HG03135 (cell line): Measurements from ENCODE around the gene KCNJ14.

Experiments
- ATAC-seq: cut with Tn5 transposase; IDR thresholded peaks from one replicate; pipeline ENCODE4 v1.9.1; 2021; ENCODE audit warnings: mild to moderate bottlenecking, moderate library complexity; ENCODE audit not compliant: unreplicated experiment

Gene KCNJ14

DNA sequence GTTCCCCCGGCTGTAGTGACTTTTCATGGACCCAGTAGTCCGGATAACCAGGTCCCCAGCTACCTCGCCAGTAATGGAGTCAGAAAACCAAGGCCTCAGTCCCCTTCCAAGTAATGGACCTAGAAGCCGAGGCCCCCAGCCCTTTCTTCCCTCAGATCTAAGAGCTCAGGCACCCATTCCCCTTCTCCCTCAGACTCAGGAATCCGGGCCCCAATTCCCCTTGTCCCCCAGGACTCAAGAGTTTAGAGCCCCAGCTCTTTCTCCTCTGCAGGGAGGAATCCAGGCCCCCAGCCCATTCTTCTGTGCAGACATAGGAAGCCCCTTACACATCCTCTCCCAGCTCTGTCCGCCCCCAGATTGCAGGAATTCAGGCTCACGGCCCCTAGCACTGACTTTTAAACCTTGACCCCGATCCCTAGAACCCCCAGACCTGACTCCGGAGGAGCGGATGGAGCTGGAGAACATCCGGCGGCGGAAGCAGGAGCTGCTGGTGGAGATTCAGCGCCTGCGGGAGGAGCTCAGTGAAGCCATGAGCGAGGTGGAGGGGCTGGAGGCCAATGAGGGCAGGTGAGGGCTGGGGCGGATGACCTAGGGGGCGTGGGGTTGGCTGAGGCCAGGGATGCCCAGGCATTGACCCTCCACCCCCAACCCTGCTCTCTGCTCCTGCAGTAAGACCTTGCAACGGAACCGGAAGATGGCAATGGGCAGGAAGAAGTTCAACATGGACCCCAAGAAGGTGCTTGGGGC is 14.7 kb downstream of the KCNJ14 start:
- ATAC-seq: no peak

DNA sequence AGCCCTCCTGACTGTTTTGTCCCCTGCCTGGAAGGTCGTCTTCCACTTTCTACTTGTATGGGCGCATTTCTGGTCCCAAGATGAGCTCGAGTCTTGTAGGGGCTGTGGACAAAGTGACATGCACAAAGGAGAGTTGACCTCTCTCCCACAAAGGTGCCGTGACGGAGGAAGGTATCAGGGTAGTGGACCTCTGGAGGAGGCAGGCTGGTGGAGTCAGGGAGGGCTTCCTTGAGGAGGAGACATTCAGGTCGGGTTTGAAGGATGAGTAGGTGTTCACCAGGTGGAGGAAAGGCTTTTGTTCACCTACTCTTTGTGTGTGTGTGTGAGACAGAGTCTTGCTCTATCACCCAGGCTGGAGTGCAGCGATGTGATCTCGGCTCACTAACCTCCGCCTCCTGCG is 15.5 kb downstream of the KCNJ14 start:
- no peak for ATAC-seq

DNA sequence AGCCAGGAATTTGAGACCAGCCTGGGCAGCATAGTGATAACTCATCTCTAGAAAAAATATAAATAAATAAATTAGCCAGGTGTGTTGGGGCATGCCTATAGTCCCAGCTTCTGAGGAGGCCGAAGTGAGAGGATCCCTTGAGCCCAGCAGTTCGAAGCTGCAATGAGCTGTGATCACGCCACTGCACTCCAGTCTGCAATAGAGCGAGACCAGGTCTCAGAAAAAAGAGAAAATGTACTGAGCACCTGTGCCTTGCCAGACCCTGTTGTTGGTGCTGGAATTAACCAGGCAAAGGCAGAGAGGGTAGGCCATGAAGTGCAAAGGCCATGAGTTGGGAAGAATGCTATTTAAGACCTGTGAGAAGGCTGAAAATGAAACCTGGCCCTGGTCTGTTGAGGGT is 16.5 kb downstream of the KCNJ14 start:
- ATAC-seq: no peak

DNA sequence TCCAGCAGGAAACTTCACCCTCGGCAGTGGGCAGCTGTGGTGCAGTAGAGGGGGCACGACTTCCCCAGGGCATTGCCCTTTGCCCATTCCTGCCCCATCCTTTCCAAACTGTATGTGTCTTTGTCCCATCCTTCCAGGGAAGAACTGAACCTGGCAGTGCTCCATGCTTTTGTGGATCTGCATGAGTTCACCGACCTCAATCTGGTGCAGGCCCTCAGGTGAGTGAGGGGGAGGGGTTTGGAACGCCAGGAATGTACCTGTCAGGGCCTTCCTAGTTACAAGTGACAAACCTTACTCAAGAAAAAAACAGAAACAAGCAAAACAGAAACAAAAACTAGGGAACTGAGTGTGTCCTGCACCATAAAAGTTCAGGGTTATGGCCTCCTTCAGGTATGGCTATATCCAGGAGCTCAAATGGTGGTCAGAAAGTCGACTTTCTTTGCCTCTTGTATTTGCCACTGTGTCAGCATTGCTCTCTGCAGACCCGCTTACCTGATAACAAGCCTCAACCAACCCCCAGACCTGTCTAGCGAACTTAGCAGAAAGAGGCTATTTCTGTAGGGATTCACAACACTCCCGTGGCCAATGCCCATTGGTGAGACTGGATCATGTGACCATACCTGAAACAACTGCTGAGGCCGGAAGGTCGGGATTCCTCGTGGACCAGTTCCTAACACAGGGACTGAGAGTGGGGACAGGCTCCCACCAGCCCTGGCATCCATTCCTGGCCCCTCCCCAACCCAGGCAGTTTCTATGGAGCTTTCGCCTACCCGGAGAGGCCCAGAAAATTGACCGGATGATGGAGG is 18.0 kb downstream of the KCNJ14 start:
- ATAC-seq: no peak

DNA sequence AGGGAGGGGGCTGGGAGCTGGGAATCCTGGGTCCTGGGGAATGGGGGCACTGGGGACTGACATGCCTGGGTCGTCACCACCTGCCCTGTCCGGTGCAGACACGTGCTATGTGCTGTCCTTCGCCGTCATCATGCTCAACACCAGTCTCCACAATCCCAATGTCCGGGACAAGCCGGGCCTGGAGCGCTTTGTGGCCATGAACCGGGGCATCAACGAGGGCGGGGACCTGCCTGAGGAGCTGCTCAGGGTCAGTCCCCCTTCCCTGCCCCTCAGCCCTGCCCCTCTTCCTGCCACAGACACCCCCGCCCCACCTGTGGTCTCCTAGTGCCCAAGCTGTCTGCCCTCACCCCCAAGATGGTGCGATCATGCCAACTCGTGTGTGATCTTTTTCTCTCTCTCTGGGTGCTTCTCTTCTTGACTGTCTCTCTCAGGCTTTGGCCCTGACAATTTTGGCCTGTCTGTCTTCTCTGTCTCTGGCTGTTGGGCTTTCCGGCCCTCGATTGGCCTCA is 18.8 kb downstream of the KCNJ14 start:
- ATAC-seq: no peak

DNA sequence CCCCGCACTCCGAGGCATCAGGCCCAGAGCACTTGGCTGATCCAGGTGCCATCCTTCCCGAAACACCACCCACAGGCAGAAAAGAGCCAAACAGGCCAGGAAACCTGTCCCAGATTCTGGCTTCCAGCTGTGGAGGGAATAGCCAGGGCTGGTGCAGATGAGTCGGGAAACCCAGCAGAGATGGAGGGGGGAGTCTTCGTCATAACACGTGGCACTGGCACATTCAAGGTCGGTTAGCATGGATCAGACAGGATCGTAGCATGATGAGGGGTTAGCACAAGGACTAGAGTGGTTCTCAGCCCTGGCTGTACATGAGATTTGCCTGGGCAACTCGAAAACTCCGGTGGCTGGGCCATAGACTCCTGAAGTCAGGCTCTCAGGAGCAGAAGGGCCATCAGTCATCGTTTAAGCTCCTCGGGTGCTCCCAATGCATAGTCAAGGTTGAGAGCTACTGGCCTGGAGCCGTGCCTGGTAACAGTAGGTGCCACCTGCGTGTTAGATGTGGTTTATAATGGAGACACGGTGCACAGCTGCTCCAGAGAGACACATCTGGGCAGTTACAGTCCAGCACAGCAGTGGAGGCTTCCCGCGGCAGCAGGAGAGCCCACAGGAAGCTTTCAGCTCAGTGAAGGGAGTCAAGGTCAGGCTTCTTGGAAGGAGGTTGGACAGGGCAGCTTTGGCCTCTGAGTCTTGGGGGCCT is 20.1 kb downstream of the KCNJ14 start:
- no peak for ATAC-seq

- ATAC-seq: no peak
Observed at GRCh38 chr19:48476176-48476575, 20.8 kb downstream of the KCNJ14 start.

GRCh38 chr19:48477067-48477685 is 21.8 kb downstream of the KCNJ14 start:
- no peak for ATAC-seq

DNA sequence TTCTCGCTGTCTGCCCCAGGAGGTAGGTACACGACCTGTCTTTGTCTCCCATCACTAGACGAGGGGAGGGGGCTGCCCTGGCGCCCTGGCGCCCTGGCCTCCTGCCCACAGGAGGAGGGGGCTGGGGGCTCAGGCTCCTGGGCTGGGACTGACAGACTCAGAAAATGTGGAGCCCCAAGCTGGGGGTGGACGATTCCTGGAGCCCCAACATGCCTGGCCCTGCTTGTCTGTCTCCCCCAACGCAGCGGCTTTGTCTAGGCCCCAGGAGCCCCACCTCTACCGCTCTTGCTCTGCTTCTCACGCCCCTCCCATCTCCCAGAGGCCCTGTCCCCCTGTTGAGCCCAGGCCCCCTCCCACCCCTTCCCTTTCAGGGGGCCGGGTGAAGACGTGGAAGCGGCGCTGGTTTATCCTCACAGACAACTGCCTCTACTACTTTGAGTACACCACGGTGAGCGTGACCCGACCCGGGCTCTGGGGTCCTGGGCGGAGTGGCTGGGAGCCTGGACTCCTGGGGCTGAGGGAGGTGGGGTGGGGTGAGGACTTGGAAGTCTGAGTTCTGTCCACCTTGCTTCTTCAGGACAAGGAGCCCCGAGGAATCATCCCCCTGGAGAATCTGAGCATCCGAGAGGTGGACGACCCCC is 22.4 kb downstream of the KCNJ14 start:
- ATAC-seq: no peak

GRCh38 chr19:48478339-48479256 is 23.2 kb downstream of the KCNJ14 start:
- no peak for ATAC-seq

DNA sequence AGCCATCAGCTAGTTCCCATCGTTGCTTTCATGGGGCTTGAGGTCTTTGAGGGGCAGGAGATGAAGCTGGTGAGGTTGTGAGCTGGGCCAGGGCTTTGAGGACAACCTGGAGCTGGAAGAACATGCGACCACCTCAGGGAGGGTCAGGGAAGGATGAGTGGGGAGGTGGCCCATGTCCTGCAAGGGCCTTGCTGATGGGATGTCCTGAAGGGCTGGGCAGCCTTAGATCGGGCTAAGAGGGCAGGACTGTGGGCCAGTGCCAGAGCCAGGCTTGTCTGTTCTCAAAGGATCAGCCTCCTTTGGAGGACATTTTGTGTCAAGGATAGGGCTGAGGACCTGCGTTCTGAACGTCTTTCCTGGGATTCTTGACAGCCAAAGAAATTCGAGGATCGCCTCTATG is 24.3 kb downstream of the KCNJ14 start:
- ATAC-seq: no peak

GRCh38 chr19:48480183-48480557 is 24.8 kb downstream of the KCNJ14 start:
- no peak for ATAC-seq

GRCh38 chr19:48480558-48481500 is 25.5 kb downstream of the KCNJ14 start:
- ATAC-seq: no peak

DNA sequence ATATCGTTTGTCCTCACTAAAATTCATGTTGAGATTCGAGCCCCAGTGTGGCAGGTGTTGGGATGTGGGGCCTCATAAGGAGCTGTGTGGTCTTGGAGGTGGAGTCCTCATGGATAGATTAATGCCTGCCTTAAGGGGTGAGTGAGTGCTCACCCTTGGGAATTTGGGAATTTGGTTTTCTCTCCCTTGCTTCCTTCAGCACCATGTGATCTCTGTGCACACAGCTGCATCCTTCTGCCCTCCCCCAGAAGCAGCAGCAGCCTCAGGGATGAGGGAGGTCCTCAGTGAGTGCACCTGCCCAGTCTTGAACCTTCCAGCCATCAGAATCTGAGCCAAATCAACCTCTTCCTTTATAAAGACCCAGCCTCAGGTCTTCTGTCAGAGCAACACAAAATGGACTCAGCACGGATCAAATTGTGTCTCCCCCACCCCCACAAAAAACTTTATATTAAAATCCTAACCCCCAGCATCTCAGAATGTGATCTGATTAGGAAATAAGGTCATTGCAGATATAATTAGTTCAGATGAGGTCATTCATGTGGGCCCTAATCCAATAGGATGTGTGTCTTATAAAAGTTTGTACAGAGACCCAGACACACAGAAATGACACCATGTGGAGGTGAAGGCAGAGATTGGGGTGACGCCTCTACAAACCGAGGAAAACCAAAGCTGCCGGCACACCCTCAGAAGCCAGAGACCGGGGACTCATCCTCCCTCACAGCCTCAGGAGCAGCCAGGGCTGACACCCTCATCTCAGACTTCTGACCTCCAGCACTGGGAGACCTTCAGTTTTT is 26.7 kb downstream of the KCNJ14 start:
- no peak for ATAC-seq

DNA sequence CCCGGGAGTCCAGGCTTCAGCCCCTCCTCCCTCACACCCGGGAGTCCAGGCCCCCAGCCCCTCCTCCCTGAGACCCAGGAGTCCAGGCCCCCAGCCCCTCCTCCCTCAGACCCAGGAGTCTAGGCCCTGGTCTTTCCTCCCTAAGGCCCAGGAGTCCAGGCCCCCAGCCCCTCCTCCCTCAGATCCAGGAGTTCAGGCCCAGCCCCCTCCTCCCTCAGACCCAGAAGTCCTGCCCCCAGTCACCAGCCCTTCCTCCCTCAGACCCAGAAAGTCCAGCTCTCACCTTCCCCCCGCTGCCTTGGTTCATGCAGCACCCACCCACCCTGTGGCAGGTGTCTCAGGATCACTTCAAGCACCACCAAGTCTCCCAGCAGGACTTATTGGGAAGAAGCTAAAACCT is 27.9 kb downstream of the KCNJ14 start:
- ATAC-seq: no peak

DNA sequence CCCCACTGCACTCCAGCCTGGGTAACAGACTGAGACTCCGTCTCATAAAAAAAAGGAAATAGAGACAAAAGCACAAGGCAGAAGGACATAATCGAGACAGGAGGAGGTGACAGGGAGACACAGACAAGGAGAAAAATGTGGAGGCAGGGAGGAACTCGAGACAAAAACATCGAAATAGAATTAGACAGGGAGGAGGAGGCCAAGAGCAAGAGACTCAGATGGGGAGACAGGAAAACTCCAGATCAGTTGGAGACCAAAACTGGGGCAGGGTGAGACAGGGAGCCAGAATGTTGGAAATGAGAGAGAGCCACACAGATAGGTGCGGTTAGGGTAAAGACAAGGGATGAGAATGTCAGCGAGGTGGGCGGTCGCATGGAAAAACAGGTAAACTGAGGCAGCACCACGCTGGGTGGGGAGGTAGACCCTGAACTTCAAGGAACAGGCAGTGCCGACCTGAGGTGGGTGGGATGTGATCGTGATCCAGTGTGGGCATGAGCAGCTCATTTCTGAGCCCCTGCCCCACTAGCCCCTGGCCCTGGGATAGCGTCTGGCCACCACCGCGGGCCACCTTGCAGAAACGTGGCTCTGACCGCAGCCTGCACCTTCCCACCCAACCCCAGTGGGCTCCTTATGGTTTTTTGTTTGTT is 29.0 kb downstream of the KCNJ14 start:
- ATAC-seq: no peak

DNA sequence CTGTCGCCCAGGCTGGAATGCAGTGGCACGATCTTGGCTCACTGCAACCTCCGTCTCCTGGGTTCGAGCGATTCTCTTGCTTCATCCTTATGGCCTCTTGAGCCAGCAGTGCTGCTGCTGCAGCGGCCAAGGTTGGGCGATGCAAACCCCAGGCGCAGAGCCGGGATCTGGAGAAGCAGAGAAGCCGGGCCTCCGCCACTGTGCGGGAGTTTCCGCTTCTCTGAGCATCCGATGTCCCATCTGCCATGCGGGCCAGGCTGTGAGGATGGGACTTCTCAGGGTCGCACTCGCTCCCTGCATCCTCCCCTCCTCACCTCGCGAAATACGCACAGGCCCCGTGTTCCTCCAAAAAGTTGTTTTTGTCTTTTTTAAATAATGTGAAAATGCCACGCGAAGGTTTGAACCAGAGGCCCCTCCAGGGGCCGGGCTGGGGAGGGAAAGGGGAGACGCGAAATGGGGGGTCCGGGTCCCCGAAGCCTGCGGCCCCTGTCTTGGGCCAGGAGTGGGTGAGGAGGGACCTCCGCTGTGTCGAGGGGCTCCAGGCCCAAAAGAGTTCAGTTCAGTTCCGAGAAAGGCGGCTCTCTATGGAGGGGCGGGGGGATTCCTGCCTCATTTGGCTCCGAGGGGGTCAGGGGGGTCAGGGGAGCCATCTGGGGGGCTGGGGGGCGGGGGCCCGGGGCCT is 29.7 kb downstream of the KCNJ14 start:
- no peak for ATAC-seq
